CD14-positive monocyte (primary cell): Measurements from ENCODE around the gene NOP14. TPM values are rescaled to one million over a fixed set of nuclear protein-coding genes. Genes with fewer than 3 reads are reported as not detected.

Experiments
- DNase-seq, 3 donors: peaks; one replicate each; pipeline ENCODE4 v3.0.0-alpha.2; 2011 to 2022
- H2AFZ ChIP-seq: 2 replicates; pipeline ENCODE4 v1.6.0; 2012; ENCODE audit warnings: mild to moderate bottlenecking, low read depth, low read length, inconsistent platforms; ENCODE audit not compliant: insufficient read depth, poor library complexity, severe bottlenecking
- H3K27ac ChIP-seq, 2 donors: 1 replicate in 1 of 2; 2 replicates in 1 of 2; pipeline ENCODE4 v1.5.1; 2012 to 2013; ENCODE audit warnings: low read length in 2 of 2, control low read depth in 1 of 2, inconsistent platforms in 1 of 2, low read depth in 1 of 2, mild to moderate bottlenecking in 1 of 2
- H3K27me3 ChIP-seq, 2 donors: one replicate each; pipeline versions ENCODE4 v1.6.0 to v1.6.1; 2011 to 2013; ENCODE audit warnings: low read length in 2 of 2; ENCODE audit not compliant: control insufficient read depth in 2 of 2, insufficient read depth in 2 of 2
- H3K36me3 ChIP-seq, 2 donors: replicated peaks in 1 of 2; 1 replicate in 1 of 2; 2 replicates in 1 of 2; pipeline versions ENCODE4 v1.5.1 to v1.6.1; 2012 to 2013; ENCODE audit warnings: low read length in 2 of 2, control low read depth in 1 of 2, inconsistent platforms in 1 of 2, mild to moderate bottlenecking in 1 of 2; ENCODE audit not compliant: insufficient read depth in 2 of 2, control insufficient read depth in 1 of 2
- H3K4me1 ChIP-seq, 2 donors: 1 replicate in 1 of 2; 2 replicates in 1 of 2; pipeline versions ENCODE4 v1.5.1 to v1.6.1; 2012 to 2013; ENCODE audit warnings: low read length in 2 of 2, control low read depth in 1 of 2, inconsistent platforms in 1 of 2, mild to moderate bottlenecking in 1 of 2, moderate library complexity in 1 of 2; ENCODE audit not compliant: insufficient read depth in 2 of 2, control insufficient read depth in 1 of 2
- H3K4me2 ChIP-seq: replicated peaks from 2 replicates; pipeline ENCODE3; 2012; ENCODE audit warnings: low read length, moderate library complexity, mild to moderate bottlenecking; ENCODE audit not compliant: poor library complexity, severe bottlenecking; ENCODE audit errors: extremely low read depth
- H3K4me3 ChIP-seq, 3 experiments: fragments of 200-600 bp in 1 of 3; sonication (generic) in 1 of 3; replicated peaks in 1 of 3; 1 replicate in 2 of 3; 2 replicates in 1 of 3; pipeline ENCODE4 v1.5.1; 2011 to 2013; ENCODE audit warnings: low read length in 3 of 3, mild to moderate bottlenecking in 3 of 3, control low read depth in 2 of 3, low read depth in 2 of 3, inconsistent platforms in 1 of 3, moderate library complexity in 1 of 3
- H3K79me2 ChIP-seq: 2 replicates; pipeline ENCODE4 v1.6.0; 2012; ENCODE audit warnings: mild to moderate bottlenecking, control low read depth, inconsistent platforms, low read length, moderate library complexity; ENCODE audit not compliant: insufficient read depth
- H3K9ac ChIP-seq: 2 replicates; pipeline ENCODE4 v1.6.0; 2017; ENCODE audit warnings: low read length, mild to moderate bottlenecking; ENCODE audit not compliant: insufficient read depth, poor library complexity, severe bottlenecking
- H3K9me3 ChIP-seq, 2 donors: replicated peaks in 1 of 2; 1 replicate in 1 of 2; 2 replicates in 1 of 2; pipeline versions ENCODE4 v1.5.1 to v1.6.1; 2012 to 2013; ENCODE audit warnings: low read length in 2 of 2, control low read depth in 1 of 2; ENCODE audit not compliant: control insufficient read depth in 1 of 2, insufficient read depth in 1 of 2
- H4K20me1 ChIP-seq: 2 replicates; pipeline ENCODE4 v1.6.0; 2012; ENCODE audit warnings: mild to moderate bottlenecking, low read length, control low read depth, moderate library complexity; ENCODE audit not compliant: insufficient read depth
- H3K27ac Mint-ChIP-seq, 7 donors: one replicate each; pipeline ENCODE4 v1.8.0; 2020; ENCODE audit warnings: mild to moderate bottlenecking in 7 of 7, mixed read lengths in 7 of 7, moderate library complexity in 6 of 7, inconsistent platforms in 2 of 7
- H3K27me3 Mint-ChIP-seq, 3 donors: one replicate each; pipeline ENCODE4 v1.8.0; 2021 to 2022; ENCODE audit warnings: low read depth in 3 of 3, mild to moderate bottlenecking in 3 of 3, mixed read lengths in 3 of 3, moderate library complexity in 3 of 3, inconsistent platforms in 1 of 3
- H3K36me3 Mint-ChIP-seq, 2 donors: one replicate each; pipeline ENCODE4 v1.8.0; 2020; ENCODE audit warnings: mixed read lengths in 2 of 2, inconsistent platforms in 1 of 2, mild to moderate bottlenecking in 1 of 2
- H3K4me1 Mint-ChIP-seq: one replicate; pipeline ENCODE4 v1.8.0; 2020; ENCODE audit warnings: mild to moderate bottlenecking, mixed read lengths
- H3K4me3 Mint-ChIP-seq, 2 donors: one replicate each; pipeline ENCODE4 v1.8.0; 2020; ENCODE audit warnings: mild to moderate bottlenecking in 2 of 2, mixed read lengths in 2 of 2, moderate library complexity in 1 of 2
- H3K9me3 Mint-ChIP-seq, 7 donors: one replicate each; pipeline ENCODE4 v1.8.0; 2020 to 2022; ENCODE audit warnings: mixed read lengths in 7 of 7, mild to moderate bottlenecking in 6 of 7, moderate library complexity in 6 of 7, inconsistent platforms in 2 of 7
- WGBS: methylation state at CpG from one replicate; pipeline ENCODE4 v1.1.5; 2013; ENCODE audit warnings: missing lambda C conversion rate; ENCODE audit not compliant: insufficient coverage; 5-methylcytosine and 5-hydroxymethylcytosine counted together
- intact Hi-C, 2 donors: fragments of 100-400 bp; cut with micrococcal nuclease; formaldehyde crosslinking; loops; one replicate each; pipeline versions ENCODE4 v1.15.0 to v1.15.1; 2023
- polyA plus RNA-seq, 3 donors: library from polyadenylated mRNA; depleted of rRNA in 1 of 3; unstranded in 2 of 3; stranded (reverse) in 1 of 3; fragments of 300-500 nt in 2 of 3; fragments of >200 nt in 1 of 3; fragmentation: Illumina TruSeq in 2 of 3; gene quantifications; 1 replicate in 2 of 3; 2 replicates in 1 of 3; pipeline ENCODE4 v1.2.3, GENCODE V29; 2012 to 2021
- TF ChIP-seq, protein P1 (sequence below): fragments of 200-600 bp; IDR thresholded peaks from one replicate; pipeline ENCODE4 v1.8.0; 2022; ENCODE audit warnings: antibody characterized with exemption, mild to moderate bottlenecking

Gene NOP14
- polyA plus RNA-seq, 3 donors, result 3.9 to 6.2 (median 4.3) TPM

DNA sequence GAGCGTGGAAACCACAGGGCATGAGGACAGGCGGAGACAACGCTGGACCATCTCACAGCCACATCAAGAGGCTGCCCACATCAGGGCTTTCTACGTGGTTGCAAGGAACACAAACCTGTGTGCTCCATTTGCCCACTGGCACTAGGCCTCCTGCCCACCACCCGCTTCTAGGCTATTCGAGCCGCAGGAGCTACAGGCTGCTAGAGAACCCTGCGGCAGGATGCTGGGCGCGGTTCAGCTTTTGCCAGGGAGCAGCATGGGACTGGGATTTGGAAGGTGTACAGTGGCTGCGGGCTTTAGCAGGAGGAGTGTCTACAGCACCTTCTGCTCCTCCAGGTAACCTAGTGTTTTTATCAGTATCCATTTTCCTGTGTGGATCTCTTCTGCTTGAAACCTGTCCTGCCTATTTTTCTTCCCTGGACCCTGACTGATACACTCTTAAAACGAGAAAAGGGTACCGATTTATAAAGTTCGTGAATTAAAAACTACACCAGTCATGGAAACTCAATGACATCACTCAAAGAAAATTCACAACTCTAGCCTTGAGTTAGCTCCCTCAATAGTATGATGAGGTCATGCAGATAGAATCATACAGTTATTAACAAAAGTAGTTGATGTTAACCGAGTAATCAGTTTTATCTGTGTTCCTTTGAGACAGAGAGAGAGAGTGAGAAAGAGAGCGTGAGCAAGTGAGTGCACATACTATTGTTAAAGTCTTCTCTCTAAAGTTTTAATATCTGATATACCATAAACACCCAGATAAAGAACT lies 12.8 kb downstream of the NOP14 start:
- no peak for DNase-seq
- TF ChIP-seq, protein P1, sequence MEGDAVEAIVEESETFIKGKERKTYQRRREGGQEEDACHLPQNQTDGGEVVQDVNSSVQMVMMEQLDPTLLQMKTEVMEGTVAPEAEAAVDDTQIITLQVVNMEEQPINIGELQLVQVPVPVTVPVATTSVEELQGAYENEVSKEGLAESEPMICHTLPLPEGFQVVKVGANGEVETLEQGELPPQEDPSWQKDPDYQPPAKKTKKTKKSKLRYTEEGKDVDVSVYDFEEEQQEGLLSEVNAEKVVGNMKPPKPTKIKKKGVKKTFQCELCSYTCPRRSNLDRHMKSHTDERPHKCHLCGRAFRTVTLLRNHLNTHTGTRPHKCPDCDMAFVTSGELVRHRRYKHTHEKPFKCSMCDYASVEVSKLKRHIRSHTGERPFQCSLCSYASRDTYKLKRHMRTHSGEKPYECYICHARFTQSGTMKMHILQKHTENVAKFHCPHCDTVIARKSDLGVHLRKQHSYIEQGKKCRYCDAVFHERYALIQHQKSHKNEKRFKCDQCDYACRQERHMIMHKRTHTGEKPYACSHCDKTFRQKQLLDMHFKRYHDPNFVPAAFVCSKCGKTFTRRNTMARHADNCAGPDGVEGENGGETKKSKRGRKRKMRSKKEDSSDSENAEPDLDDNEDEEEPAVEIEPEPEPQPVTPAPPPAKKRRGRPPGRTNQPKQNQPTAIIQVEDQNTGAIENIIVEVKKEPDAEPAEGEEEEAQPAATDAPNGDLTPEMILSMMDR, result no peak
- Histone ChIP-seq H3K4me1 (no peaks in the 10 kb centered on the region), H3K9ac (no peak overlapping the region), H3K27me3 (no peaks in the 10 kb centered on the region), H3K4me2 (no peak overlapping the region), H3K9me3 (no peaks in the 10 kb centered on the region), H2AFZ (no peak overlapping the region), H3K27ac (no peak overlapping the region), H3K4me3 (no peak overlapping the region), H3K79me2 (no peaks in the 10 kb centered on the region), H4K20me1 (peaks cover 24% of the 10 kb centered on the region), H3K36me3 (peaks cover 89 to 92% of the 10 kb centered on the region in 2 donors)
- Mint-ChIP-seq H3K36me3 (peaks cover 77 to 93% of the 10 kb centered on the region in 2 donors), H3K4me3 (no peak overlapping the region), H3K4me1 (no peaks in the 10 kb centered on the region), H3K27me3 (peaks cover 0 to 2% (median 2%) of the 10 kb centered on the region in 3 donors), H3K27ac (peak overlapping the region in 1 of 7 donors; percentile 1), H3K9me3 (peaks cover 0 to 1% (median 0%) of the 10 kb centered on the region in 7 donors)
- 97% methylated on average over 10 of the region's 16 CpGs for WGBS
- intact Hi-C loops, result no loop called here

DNA sequence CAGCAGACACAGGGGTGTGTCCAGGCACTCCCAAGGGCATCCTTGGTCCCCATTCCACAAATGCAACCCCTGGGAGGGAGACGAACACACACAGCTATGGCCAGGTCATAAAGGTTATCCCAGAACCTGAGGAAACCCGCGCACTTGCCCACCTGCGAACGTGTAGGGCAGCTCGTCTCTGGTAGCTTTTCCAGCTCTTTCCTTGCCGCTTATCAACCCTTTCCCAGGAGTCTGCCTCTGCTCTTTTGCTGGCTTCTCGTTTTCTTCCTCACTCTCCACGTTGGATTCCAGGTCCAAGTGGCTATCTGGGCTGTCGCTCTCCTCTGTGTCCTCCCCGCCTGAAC lies 13.5 kb downstream of the NOP14 start:
- Histone ChIP-seq H3K27me3 (no peaks in the 10 kb centered on the region), H3K27ac (no peak overlapping the region), H3K9me3 (no peaks in the 10 kb centered on the region), H3K9ac (no peak overlapping the region), H3K4me2 (no peak overlapping the region), H2AFZ (no peak overlapping the region), H3K79me2 (no peaks in the 10 kb centered on the region), H3K4me1 (no peaks in the 10 kb centered on the region), H4K20me1 (peaks cover 20% of the 10 kb centered on the region), H3K4me3 (no peak overlapping the region), H3K36me3 (peaks cover 95 to 97% of the 10 kb centered on the region in 2 donors)
- Mint-ChIP-seq H3K9me3 (peaks cover 0 to 1% (median 0%) of the 10 kb centered on the region in 7 donors), H3K27me3 (peaks cover 0 to 2% (median 2%) of the 10 kb centered on the region in 3 donors), H3K36me3 (peaks cover 83 to 99% of the 10 kb centered on the region in 2 donors), H3K4me1 (no peaks in the 10 kb centered on the region), H3K27ac (peak overlapping the region in 2 of 7 donors; percentile 0 to 1), H3K4me3 (no peak overlapping the region)
- no peak for DNase-seq
- intact Hi-C loops, result no loop called here
- WGBS, result 98% methylated on average over 11 of the region's 11 CpGs
- TF ChIP-seq, protein P1, result no peak
